Activated CD4-positive, alpha-beta T cell treated with anti-CD3 and anti-CD28 coated beads, Interleukin-2, amount 50 U/mL, for 48 hours (primary cell): ENCODE data around the gene BACE2.
"Not testable (repeated sequence)": the region's sequence is repeated elsewhere in the genome, so short reads cannot be mapped to it uniquely, and the experiment has no call there.

Experiments
- DNase-seq, 2 experiments: peaks; one replicate each; pipeline ENCODE4 v3.0.0-alpha.2; 2020

BACE2 gene

DNA sequence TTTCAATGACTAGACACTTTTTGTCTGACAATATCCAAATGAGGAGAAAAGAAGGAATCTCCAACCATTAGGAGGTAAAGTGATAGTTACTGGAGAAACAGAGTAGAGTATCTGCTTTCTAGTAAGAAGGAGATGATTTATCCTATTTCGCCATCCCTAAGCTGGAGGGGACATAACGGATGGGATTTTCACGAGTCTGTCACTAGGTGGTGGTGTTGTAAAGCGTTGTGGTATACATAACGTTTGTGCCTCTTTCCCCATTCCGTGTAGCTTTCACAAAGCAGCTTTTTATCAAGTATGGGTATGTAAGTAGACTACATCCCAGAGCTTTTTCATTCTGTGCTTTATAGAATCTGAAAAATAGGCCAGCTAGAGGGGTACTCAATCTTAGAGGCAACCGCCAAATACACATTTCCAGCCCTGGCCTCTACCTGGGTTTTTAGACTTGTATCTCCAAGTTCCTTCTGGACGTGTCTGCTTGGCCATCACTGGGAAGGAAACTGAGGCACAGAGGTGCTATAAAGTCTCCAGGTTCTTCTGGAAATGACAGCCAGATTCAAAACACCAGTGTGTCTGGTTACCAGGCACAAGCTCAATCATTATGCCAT is 115.4 kb downstream of the BACE2 start:
- peak; percentile 13 to 29 for DNase-seq

DNA sequence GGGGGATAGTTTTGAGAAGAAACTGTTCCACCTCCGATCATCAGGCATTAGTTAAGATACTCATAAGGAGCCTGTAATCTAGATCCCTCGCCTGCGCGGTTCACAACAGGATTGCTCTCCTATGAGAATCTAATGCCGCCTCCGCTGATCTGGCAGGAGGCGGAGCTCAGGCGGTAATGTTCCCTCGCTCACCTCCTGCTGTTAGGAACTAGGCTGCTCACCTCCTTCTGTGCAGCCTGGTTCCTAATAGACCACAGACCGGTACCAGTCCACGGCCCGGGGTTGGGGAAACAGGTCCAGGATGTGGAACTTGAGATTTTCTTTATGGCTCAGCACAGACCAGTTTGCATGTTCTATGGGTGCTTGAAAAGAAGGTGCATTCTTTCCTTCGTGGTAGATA is 121.5 kb downstream of the BACE2 start:
- DNase-seq: no peak

DNA sequence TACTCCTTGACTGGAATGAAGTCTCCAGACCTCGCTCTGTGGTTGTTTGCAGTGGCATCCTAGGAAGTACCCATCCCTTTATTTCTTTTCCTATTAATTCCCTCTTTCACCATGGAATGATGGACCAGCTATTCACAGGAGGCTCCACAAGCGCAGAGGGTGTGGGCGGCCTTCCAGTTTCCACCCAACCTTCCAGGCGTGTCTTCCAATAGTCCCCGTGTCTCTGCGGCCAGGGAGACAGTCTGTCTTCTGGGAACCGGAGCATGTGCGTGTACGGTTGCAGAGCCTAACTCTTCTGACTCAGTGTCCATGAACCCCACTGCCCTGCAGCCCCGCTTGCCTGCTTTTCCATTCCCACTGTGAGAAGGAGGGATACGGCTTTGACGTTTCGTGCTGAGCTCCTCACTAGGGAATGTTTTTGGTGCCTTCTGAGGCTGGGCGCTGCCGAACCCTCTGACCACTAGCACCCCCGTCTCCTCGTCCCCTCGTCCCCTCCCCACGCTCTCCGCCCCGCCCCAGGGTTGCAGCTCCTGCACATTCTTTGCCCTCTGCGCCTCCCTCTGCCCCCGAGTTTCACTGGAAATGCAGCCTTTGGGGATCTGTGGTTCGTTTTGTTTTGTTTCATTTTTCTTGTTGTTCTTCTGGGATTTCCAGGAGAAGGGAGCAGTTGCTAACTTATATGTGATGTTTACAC is 122.3 kb downstream of the BACE2 start:
- DNase-seq: no peak

DNA sequence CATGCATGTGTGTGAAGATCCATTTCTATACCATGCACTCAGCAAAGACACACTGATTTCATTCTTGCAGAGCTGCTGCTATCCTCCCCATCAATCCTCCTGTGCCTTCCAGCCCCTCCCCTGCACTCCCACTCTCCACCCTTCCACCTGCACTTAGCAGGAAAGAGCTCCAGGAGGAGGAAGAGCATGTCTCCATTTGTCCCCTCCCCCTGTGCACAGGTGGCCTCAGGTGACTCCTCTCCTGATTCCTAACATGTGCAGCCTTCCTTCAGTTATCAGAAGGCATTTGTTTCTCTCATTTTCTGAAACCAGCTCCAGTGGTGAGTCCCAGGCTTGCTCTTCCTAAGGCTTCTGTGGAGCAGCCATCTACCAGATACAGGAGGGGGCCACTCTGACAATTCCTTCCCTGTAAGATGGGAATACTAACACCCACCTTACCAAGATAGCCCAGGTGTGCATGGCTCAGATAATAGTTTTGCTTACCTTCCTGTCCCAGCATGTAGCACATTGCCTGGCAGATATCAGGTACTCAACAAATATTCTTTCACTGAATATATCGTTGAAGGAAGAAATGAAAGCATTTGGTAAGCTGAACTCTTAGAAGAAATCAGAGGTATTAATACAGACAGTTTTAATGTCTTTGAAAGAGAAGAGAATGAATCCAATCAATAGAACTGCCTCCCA is 126.7 kb downstream of the BACE2 start:
- no peak for DNase-seq

DNA sequence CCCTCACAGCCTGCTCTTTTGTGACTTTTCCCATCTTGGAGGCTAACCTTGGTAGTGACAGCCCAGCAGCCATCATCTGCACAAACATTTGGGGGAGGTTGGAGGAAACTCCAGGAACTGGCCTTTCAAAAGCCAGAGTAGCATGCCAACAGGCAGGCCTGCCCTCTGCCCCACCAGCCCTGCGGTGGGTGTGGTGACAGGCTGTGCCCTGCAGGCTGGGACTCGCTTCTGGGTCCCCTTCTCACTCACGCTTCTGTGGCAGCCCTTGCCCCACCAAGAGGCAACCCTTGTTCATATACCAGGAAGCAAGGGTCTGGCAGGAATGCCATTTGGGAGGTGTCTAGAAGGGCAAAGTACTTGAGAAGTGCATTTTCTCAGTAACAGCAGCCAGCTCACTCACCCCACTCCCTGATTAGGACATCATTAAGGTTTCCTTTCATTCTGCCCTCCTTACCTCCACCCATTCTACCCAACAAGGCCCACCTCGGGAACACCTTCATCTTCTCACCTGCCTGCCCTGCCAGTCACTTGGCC is 127.8 kb downstream of the BACE2 start:
- DNase-seq: no peak

DNA sequence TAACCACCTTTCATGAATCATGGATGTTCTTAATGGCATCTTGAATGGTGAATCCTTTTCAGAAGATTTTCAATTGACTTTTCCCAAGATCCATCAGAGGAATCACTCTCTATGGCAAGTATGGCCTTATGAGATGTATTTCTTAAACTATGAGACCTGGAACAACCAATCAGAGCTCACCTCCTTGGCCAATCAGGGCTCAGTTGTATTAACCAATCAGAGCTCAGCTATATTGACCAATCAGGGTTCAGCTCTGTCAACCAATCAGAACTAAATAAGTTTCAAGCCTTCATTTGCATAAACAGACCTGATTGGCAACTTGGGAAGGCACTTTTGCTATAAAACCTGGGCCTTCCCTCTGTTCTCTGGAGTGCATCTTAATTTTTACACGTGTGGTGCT is 135.0 kb downstream of the BACE2 start:
- DNase-seq: no peak

DNA sequence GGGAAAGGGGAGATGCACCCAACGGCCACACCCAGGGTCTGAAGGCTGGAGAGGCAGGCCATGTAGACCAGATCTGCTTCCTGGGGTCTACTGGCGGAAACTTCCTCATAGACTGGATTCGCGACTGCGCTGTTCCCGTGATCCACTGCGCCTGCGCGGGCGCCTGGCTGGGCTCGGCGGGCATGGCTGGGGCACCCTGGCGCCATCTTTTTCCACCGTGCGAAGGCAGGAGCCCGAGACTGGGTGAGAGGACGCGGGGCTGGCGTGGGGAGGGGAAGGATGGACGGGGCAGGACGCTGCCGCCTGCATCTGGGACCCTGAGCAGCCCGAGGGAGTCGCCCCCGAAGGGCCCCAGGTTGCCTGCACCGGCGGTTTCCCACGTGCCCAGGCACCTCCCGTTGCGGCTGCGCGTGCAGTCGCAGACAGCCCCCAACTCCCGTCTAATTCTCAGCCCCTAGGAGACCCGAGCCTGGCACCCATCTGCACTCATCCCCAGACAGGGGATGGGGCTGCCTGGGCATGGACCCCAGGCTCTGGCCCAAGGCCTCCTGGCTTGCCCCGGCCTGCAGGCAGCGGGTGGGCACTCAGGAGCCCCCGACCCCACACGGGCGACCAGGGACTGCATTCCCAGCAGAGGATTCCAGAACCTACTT is 136.2 kb downstream of the BACE2 start:
- DNase-seq: no peak

DNA sequence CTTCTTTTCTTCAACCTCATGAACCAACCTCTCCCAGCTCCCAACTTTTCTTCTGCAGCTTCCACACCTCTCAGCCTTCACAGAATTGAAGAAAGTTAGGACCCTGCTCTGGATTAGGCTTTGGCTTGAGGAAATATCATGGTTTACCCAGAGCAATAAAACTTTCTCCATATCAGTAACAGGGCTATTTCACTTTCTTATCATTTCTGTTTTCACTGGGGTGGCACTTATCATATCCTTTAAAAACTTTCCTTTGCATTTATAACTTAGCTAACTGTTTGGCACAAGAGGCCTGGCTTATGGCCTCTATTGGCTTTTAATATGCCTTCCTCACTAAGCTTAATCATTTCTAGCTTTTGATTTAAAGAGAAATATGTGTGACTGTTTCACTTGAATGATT is 139.3 kb downstream of the BACE2 start:
- DNase-seq: no peak

DNA sequence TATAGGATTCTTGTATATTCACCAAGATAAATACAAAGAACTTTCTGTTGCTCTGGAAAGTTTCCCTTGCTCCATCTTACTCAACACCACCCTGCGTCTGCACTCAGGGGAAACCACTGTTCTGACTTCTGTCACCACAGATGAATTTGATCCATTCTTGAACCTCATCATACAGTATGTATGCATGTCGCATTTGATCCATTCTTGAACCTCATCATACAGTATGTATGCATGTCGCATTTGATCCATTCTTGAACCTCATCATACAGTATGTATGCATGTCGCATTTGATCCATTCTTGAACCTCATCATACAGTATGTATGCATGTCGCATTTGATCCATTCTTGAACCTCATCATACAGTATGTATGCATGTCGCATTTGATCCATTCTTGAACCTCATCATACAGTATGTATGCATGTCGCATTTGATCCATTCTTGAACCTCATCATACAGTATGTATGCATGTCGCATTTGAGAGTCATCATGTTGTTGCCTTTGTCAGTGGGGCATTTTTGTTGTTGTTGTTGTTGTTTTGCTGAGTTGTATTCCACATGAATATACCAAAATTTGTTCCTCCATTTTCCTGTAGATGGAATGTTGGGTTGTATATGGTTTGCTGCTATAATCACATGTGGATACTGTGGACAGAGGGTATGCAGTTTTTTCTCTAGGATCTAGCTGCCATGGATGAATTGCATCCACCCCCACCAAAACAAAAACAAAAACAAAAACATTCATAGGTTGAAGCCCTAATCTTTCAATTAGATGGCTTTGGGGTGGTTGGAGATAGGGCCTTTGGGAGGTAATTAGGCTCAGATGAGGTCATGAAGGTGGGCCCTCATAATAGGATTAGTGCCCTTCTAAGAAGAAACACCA is 145.6 kb downstream of the BACE2 start:
- not testable (repeated sequence) for DNase-seq

DNA sequence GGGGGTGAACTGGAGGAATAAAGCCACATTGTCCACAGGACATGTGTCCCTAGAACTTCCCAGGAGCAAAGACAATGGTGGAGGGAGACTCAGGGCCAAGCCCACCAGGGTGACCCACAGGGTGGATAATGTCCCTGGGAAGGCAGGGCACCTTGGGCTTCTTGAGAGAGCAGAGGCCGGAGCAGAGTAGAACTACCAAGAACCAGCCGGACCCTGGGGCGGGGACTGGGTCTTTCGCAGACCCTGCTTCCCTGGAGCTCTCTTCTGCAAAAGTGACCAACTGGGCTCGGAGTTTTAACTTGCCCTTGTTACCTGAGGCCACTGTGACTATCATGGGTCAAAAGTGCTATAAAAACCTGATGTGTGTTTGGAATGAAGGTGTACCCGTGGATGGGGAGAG is 147.8 kb downstream of the BACE2 start:
- DNase-seq: no peak

DNA sequence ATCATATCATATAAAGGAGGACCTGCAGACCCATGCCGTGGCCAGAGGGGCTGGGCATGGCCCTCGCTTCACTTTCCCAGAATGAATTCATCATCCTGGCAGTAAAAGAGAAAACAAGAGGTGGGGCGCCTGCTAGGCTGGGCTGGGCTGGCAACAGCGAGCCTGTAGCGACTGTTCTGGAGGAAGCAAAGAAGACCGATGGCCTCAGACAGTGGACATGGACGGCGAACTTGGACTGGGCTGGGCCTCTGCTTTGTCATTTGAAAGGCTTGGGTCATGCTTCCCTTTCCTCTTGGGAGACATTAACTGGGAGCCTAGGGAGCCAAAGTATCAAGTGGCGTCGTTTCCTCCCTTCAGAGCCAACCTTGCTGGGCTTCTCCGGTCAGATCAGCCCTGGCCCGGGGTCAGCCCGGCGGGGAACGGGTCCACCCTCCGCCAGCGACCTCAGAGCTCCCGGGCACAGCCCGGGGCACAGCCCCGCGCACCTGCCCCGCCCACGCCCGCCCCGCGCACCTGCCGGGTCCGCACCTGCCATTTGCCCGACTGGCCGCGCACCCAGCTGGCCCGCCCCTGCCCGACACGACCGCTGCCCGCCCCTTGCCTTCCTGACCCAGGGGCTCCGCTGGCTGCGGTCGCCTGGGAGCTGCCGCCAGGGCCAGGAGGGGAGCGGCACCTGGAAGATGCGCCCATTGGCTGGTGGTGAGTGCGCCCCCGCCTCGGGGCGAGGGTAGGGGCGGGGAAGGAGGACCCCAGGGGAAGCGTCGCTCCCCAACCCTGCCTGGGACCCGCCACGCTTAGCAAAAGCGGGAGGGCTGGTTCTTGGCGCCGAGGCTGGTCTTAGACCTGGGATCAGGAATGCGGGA is 148.5 kb downstream of the BACE2 start, which contains the start of gene FAM3B:
TSS of gene FAM3B (plus strand) at position 602 of the 863 bp plus-strand sequence. CDS start at position 681, 79 bp downstream.
- no peak for DNase-seq

DNA sequence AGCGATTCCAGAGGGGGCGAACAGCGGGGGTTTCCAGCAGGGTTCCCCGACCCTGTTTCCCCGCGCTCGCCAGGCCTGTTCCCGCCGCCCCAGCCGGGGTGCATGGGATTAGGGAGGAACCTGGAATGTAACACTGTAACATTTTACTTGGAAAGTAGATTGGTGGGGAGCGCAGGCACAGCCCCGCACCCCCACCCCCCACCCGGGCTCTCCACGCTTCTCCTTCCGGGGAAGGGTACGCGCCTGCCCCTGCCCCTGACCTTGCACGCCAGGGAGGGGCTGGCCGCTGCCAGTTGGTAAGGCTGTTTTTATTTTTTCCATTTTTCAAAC is 149.1 kb downstream of the BACE2 start:
- DNase-seq: no peak

DNA sequence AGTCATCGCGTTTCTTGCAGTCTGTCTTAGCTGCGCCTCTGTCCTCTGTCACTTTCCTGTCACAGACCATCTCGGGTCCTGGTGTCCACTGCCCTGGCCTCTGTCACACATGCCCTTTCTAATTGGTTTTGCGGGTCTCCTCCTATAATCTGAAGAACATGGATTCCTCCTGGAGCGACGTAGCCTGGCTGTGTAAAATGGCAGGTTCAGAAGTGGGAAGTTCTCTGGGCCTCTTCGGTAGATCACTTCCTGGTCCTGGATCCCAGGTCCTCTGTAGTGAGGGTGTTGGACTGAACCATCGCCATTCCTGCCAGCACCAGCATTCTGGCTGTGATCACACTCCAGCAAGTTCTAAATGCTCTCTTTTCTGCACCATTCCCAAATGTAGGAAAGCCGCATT is 149.5 kb downstream of the BACE2 start:
- no peak for DNase-seq

DNA sequence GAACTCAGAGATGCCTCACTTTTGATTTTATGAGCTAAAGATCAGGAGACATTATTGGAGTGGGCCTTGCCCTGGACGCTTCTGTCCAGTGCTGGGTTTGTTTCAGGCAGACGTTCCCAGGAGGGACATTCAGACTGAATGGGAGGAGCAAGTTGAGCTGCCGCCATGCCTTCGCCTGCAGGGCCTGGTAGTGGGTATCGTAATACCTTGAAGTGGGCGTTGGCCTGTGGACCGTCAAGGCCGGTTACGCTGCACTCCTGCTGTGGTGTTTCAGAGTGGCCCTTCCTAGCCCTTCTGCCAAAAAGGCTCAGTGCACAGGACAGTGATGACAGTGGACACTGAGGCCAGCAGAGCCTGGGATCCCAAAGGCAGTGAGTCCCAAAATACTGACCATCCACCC is 150.3 kb downstream of the BACE2 start:
- DNase-seq: no peak

DNA sequence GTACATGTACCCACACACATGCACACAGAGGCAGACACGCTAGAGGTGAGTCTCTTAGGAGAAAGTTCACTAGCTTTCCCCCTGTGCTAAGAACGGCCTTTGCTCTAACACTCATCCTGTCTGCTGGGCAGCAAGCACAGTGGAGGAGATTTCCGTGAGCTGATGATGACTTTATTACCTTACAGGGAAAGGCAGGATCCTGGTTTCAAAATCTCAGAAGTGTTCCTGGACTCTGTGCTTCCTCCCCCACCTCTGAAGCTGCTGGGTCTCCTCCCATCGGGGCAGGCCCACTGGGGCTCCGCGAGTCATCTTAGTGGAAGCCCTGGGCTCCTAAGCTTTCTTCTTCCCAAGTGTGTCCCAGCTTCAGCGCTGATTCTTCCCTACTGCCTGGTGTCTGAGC is 151.3 kb downstream of the BACE2 start:
- no peak for DNase-seq

DNA sequence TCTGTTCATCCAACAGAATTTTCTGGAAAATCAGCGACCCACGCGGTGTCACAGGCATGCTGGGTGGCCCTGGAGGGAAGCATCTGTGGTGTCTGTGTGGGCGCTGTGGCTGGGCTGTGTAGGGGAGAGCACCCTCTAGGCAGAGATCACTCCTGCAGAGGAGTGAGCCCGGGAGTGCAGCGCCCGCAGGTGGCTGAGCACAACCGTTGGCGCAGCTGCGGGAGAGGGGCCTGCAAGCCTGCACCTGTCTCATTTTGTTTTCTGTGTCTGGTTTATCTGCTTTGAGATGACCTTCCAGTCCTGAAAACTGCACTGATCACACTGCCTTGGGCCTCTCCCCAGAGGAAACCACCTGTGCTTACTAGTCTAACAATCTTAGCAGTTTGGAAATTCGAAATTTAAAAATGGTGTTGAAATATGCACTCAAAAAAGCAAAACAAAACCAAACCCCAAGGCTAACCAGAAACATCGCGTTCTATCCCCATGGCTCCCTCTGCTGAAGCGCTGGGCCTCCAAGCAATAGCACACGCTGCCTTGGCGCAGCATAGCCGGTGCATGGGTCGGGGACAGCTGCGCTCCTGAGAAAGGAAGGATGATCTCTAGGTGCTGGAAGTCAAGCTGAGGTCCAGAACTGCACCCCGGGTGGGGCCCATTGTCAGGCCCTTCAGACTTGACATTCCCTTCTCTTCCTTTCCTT is 153.4 kb downstream of the BACE2 start:
- DNase-seq: no peak

DNA sequence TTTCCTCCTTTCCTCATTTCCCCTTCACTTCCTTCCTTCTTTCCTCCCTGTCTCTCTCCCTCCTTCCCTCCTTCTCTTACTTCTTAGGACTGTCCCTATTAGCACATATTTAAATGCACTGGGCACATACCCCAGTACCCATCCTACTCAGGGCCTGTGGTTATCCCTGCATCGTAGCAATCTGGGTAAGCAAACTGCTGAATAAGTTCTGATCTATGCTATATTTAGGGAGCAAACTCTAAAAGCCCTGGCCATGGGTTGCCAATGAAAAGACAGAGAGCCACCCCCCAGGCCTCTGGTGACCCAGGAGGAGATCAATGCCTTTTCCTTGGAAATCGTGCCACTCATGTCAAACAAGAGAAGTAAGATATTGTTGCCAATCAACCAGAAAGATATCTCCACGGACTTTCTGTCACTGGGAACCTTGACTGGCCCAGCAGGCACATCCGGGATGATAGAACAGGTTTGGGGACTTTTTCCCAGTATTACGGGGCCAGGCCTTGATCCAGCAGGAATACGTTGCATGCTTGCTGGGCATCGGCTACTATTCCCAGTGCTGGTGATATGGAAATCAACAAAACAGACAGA is 154.0 kb downstream of the BACE2 start:
- DNase-seq: no peak

DNA sequence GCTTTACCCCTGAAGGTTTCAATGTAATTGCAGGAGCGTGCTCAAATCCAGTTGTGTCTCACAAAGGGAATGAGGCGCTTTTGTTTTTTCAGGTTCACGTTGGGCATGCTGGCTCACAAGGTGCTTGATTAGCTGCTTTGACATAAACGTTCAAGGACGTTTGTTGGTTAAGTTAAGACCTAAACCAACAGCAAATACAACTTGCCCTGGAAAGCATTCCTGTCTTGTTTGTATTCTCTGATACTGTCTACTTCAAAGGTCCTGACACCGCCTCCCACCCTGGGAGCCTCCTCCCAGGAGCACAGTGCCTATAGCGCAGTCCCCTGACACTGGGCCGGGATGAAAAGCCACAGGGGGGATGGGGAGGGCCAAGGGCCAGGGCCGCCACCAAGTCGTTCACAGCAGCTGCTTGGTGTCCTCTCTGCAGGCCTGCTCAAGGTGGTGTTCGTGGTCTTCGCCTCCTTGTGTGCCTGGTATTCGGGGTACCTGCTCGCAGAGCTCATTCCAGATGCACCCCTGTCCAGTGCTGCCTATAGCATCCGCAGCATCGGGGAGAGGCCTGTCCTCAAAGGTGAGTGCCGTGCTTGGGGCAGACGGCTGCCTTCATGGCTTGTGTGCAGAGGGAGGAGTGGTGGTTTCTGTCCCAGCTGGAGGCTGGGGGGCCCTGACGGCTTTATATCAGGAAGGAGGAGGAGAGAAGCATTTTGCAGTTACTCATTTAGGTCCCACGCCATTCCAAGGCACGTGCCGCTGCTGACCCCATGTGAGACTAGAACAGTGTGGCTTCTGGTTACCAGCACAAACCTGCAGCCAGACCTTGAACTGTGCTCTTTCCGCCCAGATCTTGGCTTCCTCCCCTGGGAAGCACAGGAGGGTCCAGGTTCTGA is 154.8 kb downstream of the BACE2 start:
- DNase-seq: no peak

DNA sequence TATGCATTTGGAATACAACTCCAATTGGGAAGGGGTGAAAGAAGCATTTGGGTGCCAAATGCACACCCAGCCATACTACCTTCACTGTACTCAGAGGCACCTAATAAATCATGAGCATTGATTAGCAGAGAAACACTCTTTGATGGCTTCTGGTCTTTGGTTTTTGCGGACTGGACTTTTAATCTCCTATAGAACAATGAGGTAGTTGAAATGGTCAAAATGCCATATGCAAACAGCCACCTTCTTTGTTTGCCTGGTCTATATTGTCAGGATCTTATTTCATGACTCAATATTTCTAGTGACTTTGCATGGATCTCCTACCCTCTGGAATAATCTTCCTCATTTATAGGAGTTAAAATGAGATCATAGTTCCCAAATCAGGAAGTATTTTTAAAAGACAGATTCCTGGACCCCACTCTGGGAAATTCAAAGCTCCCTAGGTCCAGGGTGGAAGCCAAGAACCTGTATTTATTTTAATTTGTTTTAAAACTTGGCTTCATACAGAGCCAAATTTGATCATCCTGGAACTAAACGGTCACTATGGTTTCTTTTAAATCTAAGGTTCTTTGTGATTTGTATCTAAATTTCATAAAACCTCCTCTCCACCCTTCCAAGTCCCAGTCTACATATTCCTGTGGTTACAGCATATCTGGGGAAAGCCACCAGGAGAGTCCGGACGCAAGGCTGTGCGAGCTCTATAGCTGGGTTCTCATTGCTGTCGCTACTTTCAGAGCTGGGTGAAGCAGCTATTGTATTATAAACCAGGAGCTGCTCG is 157.4 kb downstream of the BACE2 start:
- no peak for DNase-seq
